Mucosa of rectum (tissue), 2 donors: ENCODE results near the gene PLA2G15.

Experiments
- H3K27ac ChIP-seq, 2 donors: one replicate each; pipeline ENCODE4 v1.7.0; 2013; ENCODE audit warnings: inconsistent platforms in 2 of 2, low read depth in 2 of 2, low read length in 2 of 2
- H3K27me3 ChIP-seq, 2 donors: one replicate each; pipeline ENCODE4 v1.7.0; 2013; ENCODE audit warnings: low read length in 2 of 2; ENCODE audit not compliant: control insufficient read depth in 2 of 2, insufficient read depth in 2 of 2
- H3K36me3 ChIP-seq, 2 donors: one replicate each; pipeline ENCODE4 v1.7.0; 2013; ENCODE audit warnings: low read length in 2 of 2; ENCODE audit not compliant: control insufficient read depth in 2 of 2, insufficient read depth in 2 of 2
- H3K4me1 ChIP-seq, 2 donors: one replicate each; pipeline ENCODE4 v1.7.0; 2013; ENCODE audit warnings: low read length in 2 of 2, mild to moderate bottlenecking in 1 of 2; ENCODE audit not compliant: control insufficient read depth in 2 of 2, insufficient read depth in 2 of 2
- H3K4me3 ChIP-seq, 2 donors: one replicate each; pipeline ENCODE4 v1.7.0; 2013; ENCODE audit warnings: low read length in 2 of 2
- H3K9ac ChIP-seq, 2 donors: one replicate each; pipeline ENCODE4 v1.7.0; 2013; ENCODE audit warnings: low read length in 2 of 2, low read depth in 1 of 2, mild to moderate bottlenecking in 1 of 2
- H3K9me3 ChIP-seq, 2 donors: one replicate each; pipeline ENCODE4 v1.7.0; 2013; ENCODE audit warnings: low read length in 2 of 2; ENCODE audit not compliant: control insufficient read depth in 2 of 2
- donor health status: healthy.
- donor health status: Normal muscosa, but diverticular disease.

PLA2G15 gene

GRCh38 chr16:68273896-68274295 lies 28.7 kb downstream of the PLA2G15 start:
- no peak overlapping the region for H3K9ac ChIP-seq
- H3K9me3 ChIP-seq, result no peaks in the 10 kb centered on the region
- H3K36me3 ChIP-seq, result peaks cover 12 to 13% of the 10 kb centered on the region in 2 donors
- peak overlapping the region in 1 of 2 donors; percentile 17 for H3K27ac ChIP-seq
- H3K4me3 ChIP-seq, result no peak overlapping the region
- peaks cover 14 to 19% of the 10 kb centered on the region in 2 donors for H3K4me1 ChIP-seq
- H3K27me3 ChIP-seq, result no peaks in the 10 kb centered on the region

- Histone ChIP-seq H3K4me3 (no peak overlapping the region), H3K9ac (no peak overlapping the region), H3K27me3 (no peaks in the 10 kb centered on the region), H3K9me3 (no peaks in the 10 kb centered on the region), H3K36me3 (peaks cover 12 to 13% of the 10 kb centered on the region in 2 donors), H3K4me1 (peaks cover 14 to 19% of the 10 kb centered on the region in 2 donors), H3K27ac (peak overlapping the region in 1 of 2 donors; percentile 17)
Observed at GRCh38 chr16:68274441-68274840, 29.3 kb downstream of the PLA2G15 start.

- peaks cover 14 to 19% of the 10 kb centered on the region in 2 donors for H3K4me1 ChIP-seq
- no peak overlapping the region for H3K9ac ChIP-seq
- H3K27me3 ChIP-seq, result no peaks in the 10 kb centered on the region
- no peaks in the 10 kb centered on the region for H3K9me3 ChIP-seq
- H3K36me3 ChIP-seq, result peaks cover 12 to 16% of the 10 kb centered on the region in 2 donors
- peak overlapping the region in 1 of 2 donors; percentile 11 for H3K27ac ChIP-seq
- H3K4me3 ChIP-seq, result no peak overlapping the region
Observed at GRCh38 chr16:68275611-68276191, 30.5 kb downstream of the PLA2G15 start.

GRCh38 chr16:68276223-68276622 lies 31.1 kb downstream of the PLA2G15 start:
- H3K9ac ChIP-seq, result no peak overlapping the region
- H3K9me3 ChIP-seq, result no peaks in the 10 kb centered on the region
- no peak overlapping the region for H3K4me3 ChIP-seq
- peaks cover 12 to 17% of the 10 kb centered on the region in 2 donors for H3K36me3 ChIP-seq
- no peaks in the 10 kb centered on the region for H3K27me3 ChIP-seq
- peak overlapping the region in 1 of 2 donors; percentile 20 for H3K27ac ChIP-seq
- H3K4me1 ChIP-seq, result peaks cover 14 to 19% of the 10 kb centered on the region in 2 donors

GRCh38 chr16:68279726-68280558 lies 34.8 kb downstream of the PLA2G15 start:
- Histone ChIP-seq H3K9ac (no peak overlapping the region), H3K27ac (peak overlapping the region in 1 of 2 donors; percentile 37)

GRCh38 chr16:68281368-68282063 lies 36.3 kb downstream of the PLA2G15 start:
- Histone ChIP-seq H3K9me3 (no peaks in the 10 kb centered on the region), H3K9ac (no peak overlapping the region), H3K27me3 (no peaks in the 10 kb centered on the region), H3K36me3 (peaks cover 0 to 13% of the 10 kb centered on the region in 2 donors), H3K4me3 (no peak overlapping the region), H3K4me1 (peaks cover 11 to 23% of the 10 kb centered on the region in 2 donors), H3K27ac (no peak overlapping the region)

More at GRCh38 chr16:68279726-68280558, 34.8 kb downstream of the PLA2G15 start:
- Histone ChIP-seq H3K9me3 (no peaks in the 10 kb centered on the region), H3K4me3 (no peak overlapping the region), H3K36me3 (peaks cover 6 to 14% of the 10 kb centered on the region in 2 donors), H3K4me1 (peaks cover 5 to 13% of the 10 kb centered on the region in 2 donors), H3K27me3 (no peaks in the 10 kb centered on the region)

- Histone ChIP-seq H3K27ac (no peak overlapping the region), H3K4me1 (peaks cover 11 to 23% of the 10 kb centered on the region in 2 donors), H3K4me3 (no peak overlapping the region), H3K9ac (no peak overlapping the region), H3K36me3 (peaks cover 0 to 13% of the 10 kb centered on the region in 2 donors), H3K9me3 (no peaks in the 10 kb centered on the region), H3K27me3 (no peaks in the 10 kb centered on the region)
Observed at GRCh38 chr16:68282064-68282452, 36.9 kb downstream of the PLA2G15 start.

GRCh38 chr16:68283346-68283745 lies 38.2 kb downstream of the PLA2G15 start:
- Histone ChIP-seq H3K9ac (no peak overlapping the region), H3K27me3 (no peaks in the 10 kb centered on the region), H3K36me3 (peaks cover 0 to 19% of the 10 kb centered on the region in 2 donors), H3K9me3 (no peaks in the 10 kb centered on the region), H3K27ac (peak overlapping the region; percentile 32 to 64), H3K4me3 (no peak overlapping the region), H3K4me1 (peaks cover 11 to 32% of the 10 kb centered on the region in 2 donors)

GRCh38 chr16:68283801-68284598 lies 38.8 kb downstream of the PLA2G15 start:
- no peaks in the 10 kb centered on the region for H3K9me3 ChIP-seq
- H3K9ac ChIP-seq, result peak overlapping the region in 1 of 2 donors; percentile 35
- H3K4me1 ChIP-seq, result peaks cover 11 to 32% of the 10 kb centered on the region in 2 donors
- peak overlapping the region in 1 of 2 donors; percentile 4 for H3K4me3 ChIP-seq
- peak overlapping the region; percentile 32 to 64 for H3K27ac ChIP-seq
- peaks cover 0 to 19% of the 10 kb centered on the region in 2 donors for H3K36me3 ChIP-seq
- H3K27me3 ChIP-seq, result no peaks in the 10 kb centered on the region
